ENCODE results near the gene GAS2.

- TF ChIP-seq POLR2A (IDR thresholded peaks at IDR 0.05): no peak
- TF ChIP-seq CTCF (IDR thresholded peaks at IDR 0.05): no peak
Observed at GRCh38 chr11:22627421-22627820, 39.0 kb upstream of the GAS2 start.

Data from Peyer's patch (tissue), 4 donors.